IMR-90 (cell line): ENCODE measurements around the gene RLIM. TPM values are rescaled to one million over a fixed set of nuclear protein-coding genes. Genes with fewer than 3 reads are reported as not detected.

Experiments
- ATAC-seq: fragments of 200-7000 bp; cut with Tn5 transposase; 2 replicates; pipeline ENCODE4 v1.9.1; 2020; ENCODE audit warnings: low read depth, mild to moderate bottlenecking, moderate library complexity
- BruUV-seq: library from RNA; stranded (reverse); fragments of 400-500 nt; replicated peaks from 2 replicates; lab custom pipeline; 2021; lab: Mats Ljungman, UMichigan
- CTCF ChIA-PET: fragments of 300-600 bp; formaldehyde crosslinking; extraction: SDS; loops from one replicate; lab custom pipeline; 2021; ENCODE audit warnings: antibody characterized with exemption; lab: Yijun Ruan, JAX
- POLR2A ChIA-PET: fragments of 300-600 bp; sonication (Branson Sonifier 250); formaldehyde crosslinking; loops from one replicate; lab custom pipeline; 2022; ENCODE audit warnings: antibody characterized with exemption; ENCODE audit not compliant: unreplicated experiment; lab: Charles Lee
- DNase-seq: peaks from one replicate; pipeline ENCODE4 v3.0.0; 2013
- H2AFZ ChIP-seq: replicated peaks from 2 replicates; pipeline ENCODE3; 2013; ENCODE audit warnings: low read length, mild to moderate bottlenecking; ENCODE audit not compliant: poor library complexity
- H2AK5ac ChIP-seq: 2 replicates; pipeline ENCODE4 v1.6.1; 2013; ENCODE audit warnings: low read depth, low read length, inconsistent platforms
- H2AK9ac ChIP-seq: replicated peaks from 2 replicates; pipeline ENCODE3; 2013; ENCODE audit warnings: mild to moderate bottlenecking, low read depth, low read length, moderate library complexity; ENCODE audit not compliant: poor library complexity
- H2BK120ac ChIP-seq: 2 replicates; pipeline ENCODE4 v1.6.1; 2013; ENCODE audit warnings: low read depth, low read length, inconsistent platforms
- H2BK15ac ChIP-seq: 3 replicates; pipeline ENCODE4 v1.6.1; 2013; ENCODE audit warnings: low read depth, low read length, inconsistent platforms
- H2BK20ac ChIP-seq: 2 replicates; pipeline ENCODE4 v1.6.1; 2013; ENCODE audit warnings: low read depth, mild to moderate bottlenecking, inconsistent platforms, low read length, moderate library complexity
- H2BK5ac ChIP-seq: 2 replicates; pipeline ENCODE4 v1.6.1; 2013; ENCODE audit warnings: mild to moderate bottlenecking, low read depth, low read length, inconsistent platforms; ENCODE audit not compliant: poor library complexity, severe bottlenecking
- H3K14ac ChIP-seq: replicated peaks from 2 replicates; pipeline ENCODE4 v1.6.1; 2013; ENCODE audit warnings: low read depth, low read length, inconsistent platforms
- H3K18ac ChIP-seq: 2 replicates; pipeline ENCODE4 v1.6.1; 2013; ENCODE audit warnings: low read depth, low read length, control low read depth
- H3K23ac ChIP-seq: 2 replicates; pipeline ENCODE4 v1.6.1; 2013; ENCODE audit warnings: low read depth, low read length, inconsistent platforms
- H3K27ac ChIP-seq: 2 replicates; pipeline ENCODE4 v1.5.1; 2013; ENCODE audit warnings: mild to moderate bottlenecking, control low read depth, low read length; ENCODE audit not compliant: insufficient read depth
- H3K27me3 ChIP-seq: 2 replicates; pipeline ENCODE4 v1.6.1; 2013; ENCODE audit warnings: low read length; ENCODE audit not compliant: control insufficient read depth, insufficient read depth
- H3K36me3 ChIP-seq: 2 replicates; pipeline ENCODE4 v1.6.1; 2013; ENCODE audit warnings: low read length, mixed read lengths; ENCODE audit not compliant: control insufficient read depth, insufficient read depth
- H3K4ac ChIP-seq: 2 replicates; pipeline ENCODE4 v1.6.1; 2013; ENCODE audit warnings: low read depth, low read length, inconsistent platforms
- H3K4me1 ChIP-seq: 2 replicates; pipeline ENCODE4 v1.6.1; 2013; ENCODE audit warnings: low read length, mixed read lengths; ENCODE audit not compliant: control insufficient read depth, insufficient read depth
- H3K4me2 ChIP-seq: 2 replicates; pipeline ENCODE4 v1.6.1; 2013; ENCODE audit warnings: low read depth, mild to moderate bottlenecking, control low read depth, low read length, moderate library complexity
- H3K4me3 ChIP-seq: 2 replicates; pipeline ENCODE4 v1.5.1; 2013; ENCODE audit warnings: low read depth, mild to moderate bottlenecking, control low read depth, low read length, moderate library complexity; ENCODE audit not compliant: insufficient read depth
- H3K56ac ChIP-seq: 2 replicates; pipeline ENCODE4 v1.6.1; 2013; ENCODE audit warnings: low read length, inconsistent platforms; ENCODE audit not compliant: insufficient read depth; ENCODE audit errors: extremely low read depth
- H3K79me1 ChIP-seq, 2 experiments: 2 replicates each; pipeline ENCODE4 v1.6.1; 2013; ENCODE audit warnings: low read length in 2 of 2, inconsistent platforms in 1 of 2, low read depth in 1 of 2
- H3K9ac ChIP-seq: 2 replicates; pipeline ENCODE4 v1.6.1; 2013; ENCODE audit warnings: low read depth, low read length, control low read depth
- H3K9me1 ChIP-seq: 2 replicates; pipeline ENCODE4 v1.6.1; 2013; ENCODE audit warnings: low read length, inconsistent platforms; ENCODE audit not compliant: insufficient read depth
- H3K9me3 ChIP-seq: 2 replicates; pipeline ENCODE4 v1.6.1; 2013; ENCODE audit warnings: low read length; ENCODE audit not compliant: control insufficient read depth, insufficient read depth
- H4K20me1 ChIP-seq: 2 replicates; pipeline ENCODE4 v1.6.1; 2013; ENCODE audit warnings: low read length, inconsistent platforms; ENCODE audit not compliant: insufficient read depth
- H4K5ac ChIP-seq: 2 replicates; pipeline ENCODE4 v1.6.1; 2013; ENCODE audit warnings: mild to moderate bottlenecking, low read depth, low read length, control low read depth
- H4K8ac ChIP-seq, 2 experiments: 2 replicates each; pipeline ENCODE4 v1.6.1; 2013; ENCODE audit warnings: low read depth in 2 of 2, low read length in 2 of 2, control low read depth in 1 of 2, inconsistent platforms in 1 of 2
- H4K91ac ChIP-seq: 2 replicates; pipeline ENCODE4 v1.6.1; 2013; ENCODE audit warnings: low read depth, low read length, inconsistent platforms; ENCODE audit not compliant: insufficient read depth
- CEBPB ChIP-seq: IDR thresholded peaks from 2 replicates; pipeline ENCODE4 v1.6.1; 2012; ENCODE audit warnings: low read depth, low read length, improper control_type of control experiment
- POLR2A ChIP-seq: IDR thresholded peaks from 2 replicates; pipeline ENCODE4 v1.6.1; 2012; ENCODE audit warnings: mild to moderate bottlenecking, low read depth, low read length
- WGBS, 2 experiments: methylation state at CpG; one replicate each; pipeline versions ENCODE4 v1.1.5 to v1.1.7; 2013; ENCODE audit warnings: missing lambda C conversion rate in 2 of 2; ENCODE audit not compliant: insufficient read length in 1 of 2; ENCODE audit errors: extremely low coverage in 2 of 2; 5-methylcytosine and 5-hydroxymethylcytosine counted together
- dilution Hi-C: fragments of 300-500 bp; cut with HindIII; formaldehyde crosslinking; loops from one replicate; pipeline ENCODE4 v1.14.3; 2018; ENCODE audit warnings: low sequenced_read_pairs; ENCODE audit not compliant: unreplicated experiment
- in situ Hi-C: fragments of 300-500 bp; cut with MboI; formaldehyde crosslinking; loops from 3 replicates; pipeline ENCODE4 v1.14.3; 2019; ENCODE audit warnings: low sequenced_read_pairs, inconsistent platforms, mixed read lengths
- intact Hi-C: fragments of 100-400 bp; cut with micrococcal nuclease; formaldehyde crosslinking; loops from 2 replicates; pipeline ENCODE4 v1.10.0; 2022
- polyA plus RNA-seq, 3 experiments: library from polyadenylated mRNA; depleted of rRNA; stranded (reverse); fragments of >200 nt; gene quantifications; 2 replicates each; pipeline ENCODE4 v1.2.3, GENCODE V29; 2012; ENCODE audit warnings: low replicate concordance in 1 of 3
- total RNA-seq: library from RNA; depleted of rRNA; stranded (reverse); fragments of >200 nt; gene quantifications from 2 replicates; pipeline ENCODE4 v1.2.3, GENCODE V29; 2012

RLIM gene
- total and polyA plus RNA-seq, 2 of the 4 experiments (the other 2 are of a cell fraction), result 9.4 to 77.4 TPM

GRCh38 chrX:74540635-74541249 is 73.7 kb downstream of the RLIM start:
- dilution Hi-C loops, result no loop called here
- Histone ChIP-seq H3K18ac (no peak overlapping the region), H2AK5ac (no peak overlapping the region), H3K79me1 (no peaks in the 10 kb centered on the region), H4K20me1 (no peaks in the 10 kb centered on the region), H2AFZ (no peak overlapping the region), H2BK5ac (no peak overlapping the region), H3K4me2 (no peak overlapping the region), H3K9ac (no peak overlapping the region), H4K8ac (no peak overlapping the region), H3K4ac (no peak overlapping the region), H3K56ac (no peak overlapping the region), H3K27ac (no peak overlapping the region), H3K9me3 (no peaks in the 10 kb centered on the region), H3K9me1 (peaks cover 6% of the 10 kb centered on the region; the same call in 1 of the 2 replicates), H3K27me3 (no peaks in the 10 kb centered on the region; the same call in 1 of the 2 replicates), H2AK9ac (no peak overlapping the region), H2BK120ac (no peak overlapping the region), H4K91ac (no peak overlapping the region), H3K14ac (no peak overlapping the region), H4K5ac (no peak overlapping the region), H3K4me3 (no peak overlapping the region), H3K36me3 (no peaks in the 10 kb centered on the region), H3K4me1 (no peaks in the 10 kb centered on the region), H2BK15ac (no peak overlapping the region), H2BK20ac (no peak overlapping the region), H3K23ac (no peak overlapping the region)
- in situ Hi-C loops, result no loop called here
- TF ChIP-seq CEBPB (peak; percentile 33; the same call in 1 of the 2 replicates), POLR2A (no peak)
- no TSS peak for BruUV-seq
- ChIA-PET POLR2A (no interaction called here), CTCF (no interaction called here)
- intact Hi-C loops, result no loop called here
- no peak for DNase-seq
- no peak for ATAC-seq
- WGBS, 2 experiments, result no CpG with 5 or more reads among the region's 2 CpGs
